ENCODE results near the gene TMEFF2. TPM values are rescaled to one million over a fixed set of nuclear protein-coding genes. Genes with fewer than 3 reads are reported as not detected.

Gene TMEFF2
- total and polyA plus RNA-seq, 2 experiments from 2014 or later, result 1.7 to 2.2 TPM

DNA sequence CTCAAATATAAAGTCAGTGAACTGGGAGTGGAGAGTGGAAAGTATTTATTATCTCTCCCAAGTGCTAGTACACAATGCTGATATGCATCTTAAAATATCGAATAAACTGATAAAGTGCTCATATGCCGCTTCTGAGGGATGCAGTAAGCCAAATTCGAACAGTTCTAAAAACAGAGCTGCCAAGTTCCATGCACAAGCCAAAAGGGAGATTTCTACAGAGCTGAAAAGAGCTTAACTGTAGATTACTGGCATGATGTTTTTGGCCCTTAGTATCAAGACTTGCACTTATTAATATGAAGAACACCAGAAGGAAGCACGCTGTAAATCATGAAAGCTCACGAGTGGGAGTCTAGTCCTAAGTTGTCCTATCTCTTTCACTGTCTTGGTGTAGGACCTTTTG is 7.9 kb downstream of the TMEFF2 start:
- H3K27me3 ChIP-seq (ENCODE audit: insufficient read depth), result peaks cover 11% of the 10 kb centered on the region
- H3K36me3 ChIP-seq (ENCODE audit: insufficient read depth), result no peaks in the 10 kb centered on the region
- H3K79me2 ChIP-seq (replicated peaks; ENCODE audit: insufficient read depth), result no peaks in the 10 kb centered on the region
- H3K27me3 Mint-ChIP-seq (ENCODE audit: insufficient read depth, low read depth, poor library complexity), result peaks cover 7% of the 10 kb centered on the region
- H3K27ac Mint-ChIP-seq, result no peak overlapping the region
- H4K20me1 ChIP-seq (replicated peaks; ENCODE audit: insufficient read depth), result no peaks in the 10 kb centered on the region
- H2AFZ ChIP-seq, result no peak overlapping the region
- no peak overlapping the region for H3K27ac ChIP-seq (ENCODE audit: low read depth)
- no peak overlapping the region for H3K4me3 Mint-ChIP-seq
- DNase-seq (ENCODE audit: low spot score) (no peak), ATAC-seq (no peak)
- no peaks in the 10 kb centered on the region for H3K36me3 Mint-ChIP-seq (ENCODE audit: low read depth)
- no peaks in the 10 kb centered on the region for H3K9me3 Mint-ChIP-seq
- no peaks in the 10 kb centered on the region for H3K4me1 ChIP-seq (ENCODE audit: insufficient read depth)
- TF ChIP-seq POLR2AphosphoS5 (IDR thresholded peaks at IDR 0.05; ENCODE audit: low read depth) (no peak), EZH2 (IDR thresholded peaks at IDR 0.05; ENCODE audit: low read depth, unreplicated experiment) (no peak)
- TF ChIP-seq, protein P1, sequence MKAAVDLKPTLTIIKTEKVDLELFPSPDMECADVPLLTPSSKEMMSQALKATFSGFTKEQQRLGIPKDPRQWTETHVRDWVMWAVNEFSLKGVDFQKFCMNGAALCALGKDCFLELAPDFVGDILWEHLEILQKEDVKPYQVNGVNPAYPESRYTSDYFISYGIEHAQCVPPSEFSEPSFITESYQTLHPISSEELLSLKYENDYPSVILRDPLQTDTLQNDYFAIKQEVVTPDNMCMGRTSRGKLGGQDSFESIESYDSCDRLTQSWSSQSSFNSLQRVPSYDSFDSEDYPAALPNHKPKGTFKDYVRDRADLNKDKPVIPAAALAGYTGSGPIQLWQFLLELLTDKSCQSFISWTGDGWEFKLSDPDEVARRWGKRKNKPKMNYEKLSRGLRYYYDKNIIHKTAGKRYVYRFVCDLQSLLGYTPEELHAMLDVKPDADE (IDR thresholded peaks at IDR 0.05), result no peak
- no peak overlapping the region for H3K4me2 ChIP-seq
- no peaks in the 10 kb centered on the region for H3K4me1 Mint-ChIP-seq
- no peaks in the 10 kb centered on the region for H3F3A ChIP-seq (replicated peaks; ENCODE audit: low read depth)
- H3K9me2 ChIP-seq (ENCODE audit: insufficient read depth), result no peaks in the 10 kb centered on the region
- H3K4me3 ChIP-seq, result no peak overlapping the region

DNA sequence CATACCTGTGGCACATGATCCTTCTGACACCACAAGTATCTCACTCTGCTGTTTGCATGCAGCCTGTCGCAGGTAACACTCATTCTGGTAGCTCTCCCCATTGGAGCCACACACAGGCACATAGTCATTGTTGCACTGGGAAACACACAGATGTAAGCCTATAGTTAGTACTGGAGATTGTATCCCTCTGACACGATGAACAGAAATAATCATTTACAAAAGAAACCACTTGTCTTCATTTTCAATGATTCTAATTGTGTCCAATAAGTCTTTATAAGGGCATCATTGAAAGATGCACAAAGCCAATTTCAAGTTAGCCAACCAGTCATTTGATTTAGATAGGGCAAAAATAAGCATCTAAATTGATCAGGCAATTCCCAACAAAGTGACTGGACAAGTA is 10.4 kb downstream of the TMEFF2 start:
- Mint-ChIP-seq H3K9me3 (no peaks in the 10 kb centered on the region), H3K27me3 (ENCODE audit: insufficient read depth, low read depth, poor library complexity) (no peaks in the 10 kb centered on the region), H3K4me3 (no peak overlapping the region), H3K27ac (no peak overlapping the region), H3K36me3 (ENCODE audit: low read depth) (no peaks in the 10 kb centered on the region), H3K4me1 (no peaks in the 10 kb centered on the region)
- no peaks in the 10 kb centered on the region for H3K27me3 ChIP-seq (ENCODE audit: insufficient read depth)
- H3K9me2 ChIP-seq (ENCODE audit: insufficient read depth), result no peaks in the 10 kb centered on the region
- no peak overlapping the region for H2AFZ ChIP-seq
- H3K4me3 ChIP-seq, result no peak overlapping the region
- H3F3A ChIP-seq (replicated peaks; ENCODE audit: low read depth), result no peaks in the 10 kb centered on the region
- ATAC-seq (no peak), DNase-seq (ENCODE audit: low spot score) (no peak)
- H3K4me2 ChIP-seq, result no peak overlapping the region
- no peaks in the 10 kb centered on the region for H3K4me1 ChIP-seq (ENCODE audit: insufficient read depth)
- H4K20me1 ChIP-seq (replicated peaks; ENCODE audit: insufficient read depth), result no peaks in the 10 kb centered on the region
- H3K27ac ChIP-seq (ENCODE audit: low read depth), result no peak overlapping the region
- no peaks in the 10 kb centered on the region for H3K36me3 ChIP-seq (ENCODE audit: insufficient read depth)
- H3K79me2 ChIP-seq (replicated peaks; ENCODE audit: insufficient read depth), result no peaks in the 10 kb centered on the region
- no peak for TF ChIP-seq EZH2 (IDR thresholded peaks at IDR 0.05; ENCODE audit: low read depth, unreplicated experiment)
- no peak for TF ChIP-seq POLR2AphosphoS5 (IDR thresholded peaks at IDR 0.05; ENCODE audit: low read depth)
- TF ChIP-seq ZNF331 (CRISPR knock-in tag; IDR thresholded peaks at IDR 0.05; ENCODE audit: low read depth), result no peak
- no peak for TF ChIP-seq CREB1 (CRISPR knock-in tag; IDR thresholded peaks at IDR 0.05; ENCODE audit: low read depth)
- TF ChIP-seq NANOG (IDR thresholded peaks at IDR 0.05; ENCODE audit: borderline replicate concordance), result no peak
- no peak for TF ChIP-seq STAT1 (IDR thresholded peaks at IDR 0.05; ENCODE audit: unreplicated experiment)
- TF ChIP-seq, protein P2, sequence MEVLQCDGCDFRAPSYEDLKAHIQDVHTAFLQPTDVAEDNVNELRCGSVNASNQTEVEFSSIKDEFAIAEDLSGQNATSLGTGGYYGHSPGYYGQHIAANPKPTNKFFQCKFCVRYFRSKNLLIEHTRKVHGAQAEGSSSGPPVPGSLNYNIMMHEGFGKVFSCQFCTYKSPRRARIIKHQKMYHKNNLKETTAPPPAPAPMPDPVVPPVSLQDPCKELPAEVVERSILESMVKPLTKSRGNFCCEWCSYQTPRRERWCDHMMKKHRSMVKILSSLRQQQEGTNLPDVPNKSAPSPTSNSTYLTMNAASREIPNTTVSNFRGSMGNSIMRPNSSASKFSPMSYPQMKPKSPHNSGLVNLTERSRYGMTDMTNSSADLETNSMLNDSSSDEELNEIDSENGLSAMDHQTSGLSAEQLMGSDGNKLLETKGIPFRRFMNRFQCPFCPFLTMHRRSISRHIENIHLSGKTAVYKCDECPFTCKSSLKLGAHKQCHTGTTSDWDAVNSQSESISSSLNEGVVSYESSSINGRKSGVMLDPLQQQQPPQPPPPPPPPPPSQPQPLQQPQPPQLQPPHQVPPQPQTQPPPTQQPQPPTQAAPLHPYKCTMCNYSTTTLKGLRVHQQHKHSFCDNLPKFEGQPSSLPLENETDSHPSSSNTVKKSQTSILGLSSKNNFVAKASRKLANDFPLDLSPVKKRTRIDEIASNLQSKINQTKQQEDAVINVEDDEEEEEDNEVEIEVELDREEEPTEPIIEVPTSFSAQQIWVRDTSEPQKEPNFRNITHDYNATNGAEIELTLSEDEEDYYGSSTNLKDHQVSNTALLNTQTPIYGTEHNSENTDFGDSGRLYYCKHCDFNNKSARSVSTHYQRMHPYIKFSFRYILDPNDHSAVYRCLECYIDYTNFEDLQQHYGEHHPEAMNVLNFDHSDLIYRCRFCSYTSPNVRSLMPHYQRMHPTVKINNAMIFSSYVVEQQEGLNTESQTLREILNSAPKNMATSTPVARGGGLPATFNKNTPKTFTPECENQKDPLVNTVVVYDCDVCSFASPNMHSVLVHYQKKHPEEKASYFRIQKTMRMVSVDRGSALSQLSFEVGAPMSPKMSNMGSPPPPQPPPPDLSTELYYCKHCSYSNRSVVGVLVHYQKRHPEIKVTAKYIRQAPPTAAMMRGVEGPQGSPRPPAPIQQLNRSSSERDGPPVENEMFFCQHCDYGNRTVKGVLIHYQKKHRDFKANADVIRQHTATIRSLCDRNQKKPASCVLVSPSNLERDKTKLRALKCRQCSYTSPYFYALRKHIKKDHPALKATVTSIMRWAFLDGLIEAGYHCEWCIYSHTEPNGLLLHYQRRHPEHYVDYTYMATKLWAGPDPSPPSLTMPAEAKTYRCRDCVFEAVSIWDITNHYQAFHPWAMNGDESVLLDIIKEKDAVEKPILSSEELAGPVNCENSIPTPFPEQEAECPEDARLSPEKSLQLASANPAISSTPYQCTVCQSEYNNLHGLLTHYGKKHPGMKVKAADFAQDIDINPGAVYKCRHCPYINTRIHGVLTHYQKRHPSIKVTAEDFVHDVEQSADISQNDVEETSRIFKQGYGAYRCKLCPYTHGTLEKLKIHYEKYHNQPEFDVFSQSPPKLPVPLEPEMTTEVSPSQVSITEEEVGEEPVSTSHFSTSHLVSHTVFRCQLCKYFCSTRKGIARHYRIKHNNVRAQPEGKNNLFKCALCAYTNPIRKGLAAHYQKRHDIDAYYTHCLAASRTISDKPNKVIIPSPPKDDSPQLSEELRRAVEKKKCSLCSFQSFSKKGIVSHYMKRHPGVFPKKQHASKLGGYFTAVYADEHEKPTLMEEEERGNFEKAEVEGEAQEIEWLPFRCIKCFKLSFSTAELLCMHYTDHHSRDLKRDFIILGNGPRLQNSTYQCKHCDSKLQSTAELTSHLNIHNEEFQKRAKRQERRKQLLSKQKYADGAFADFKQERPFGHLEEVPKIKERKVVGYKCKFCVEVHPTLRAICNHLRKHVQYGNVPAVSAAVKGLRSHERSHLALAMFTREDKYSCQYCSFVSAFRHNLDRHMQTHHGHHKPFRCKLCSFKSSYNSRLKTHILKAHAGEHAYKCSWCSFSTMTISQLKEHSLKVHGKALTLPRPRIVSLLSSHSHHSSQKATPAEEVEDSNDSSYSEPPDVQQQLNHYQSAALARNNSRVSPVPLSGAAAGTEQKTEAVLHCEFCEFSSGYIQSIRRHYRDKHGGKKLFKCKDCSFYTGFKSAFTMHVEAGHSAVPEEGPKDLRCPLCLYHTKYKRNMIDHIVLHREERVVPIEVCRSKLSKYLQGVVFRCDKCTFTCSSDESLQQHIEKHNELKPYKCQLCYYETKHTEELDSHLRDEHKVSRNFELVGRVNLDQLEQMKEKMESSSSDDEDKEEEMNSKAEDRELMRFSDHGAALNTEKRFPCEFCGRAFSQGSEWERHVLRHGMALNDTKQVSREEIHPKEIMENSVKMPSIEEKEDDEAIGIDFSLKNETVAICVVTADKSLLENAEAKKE (CRISPR knock-in tag; IDR thresholded peaks at IDR 0.05), result no peak
- TF ChIP-seq, protein P3, sequence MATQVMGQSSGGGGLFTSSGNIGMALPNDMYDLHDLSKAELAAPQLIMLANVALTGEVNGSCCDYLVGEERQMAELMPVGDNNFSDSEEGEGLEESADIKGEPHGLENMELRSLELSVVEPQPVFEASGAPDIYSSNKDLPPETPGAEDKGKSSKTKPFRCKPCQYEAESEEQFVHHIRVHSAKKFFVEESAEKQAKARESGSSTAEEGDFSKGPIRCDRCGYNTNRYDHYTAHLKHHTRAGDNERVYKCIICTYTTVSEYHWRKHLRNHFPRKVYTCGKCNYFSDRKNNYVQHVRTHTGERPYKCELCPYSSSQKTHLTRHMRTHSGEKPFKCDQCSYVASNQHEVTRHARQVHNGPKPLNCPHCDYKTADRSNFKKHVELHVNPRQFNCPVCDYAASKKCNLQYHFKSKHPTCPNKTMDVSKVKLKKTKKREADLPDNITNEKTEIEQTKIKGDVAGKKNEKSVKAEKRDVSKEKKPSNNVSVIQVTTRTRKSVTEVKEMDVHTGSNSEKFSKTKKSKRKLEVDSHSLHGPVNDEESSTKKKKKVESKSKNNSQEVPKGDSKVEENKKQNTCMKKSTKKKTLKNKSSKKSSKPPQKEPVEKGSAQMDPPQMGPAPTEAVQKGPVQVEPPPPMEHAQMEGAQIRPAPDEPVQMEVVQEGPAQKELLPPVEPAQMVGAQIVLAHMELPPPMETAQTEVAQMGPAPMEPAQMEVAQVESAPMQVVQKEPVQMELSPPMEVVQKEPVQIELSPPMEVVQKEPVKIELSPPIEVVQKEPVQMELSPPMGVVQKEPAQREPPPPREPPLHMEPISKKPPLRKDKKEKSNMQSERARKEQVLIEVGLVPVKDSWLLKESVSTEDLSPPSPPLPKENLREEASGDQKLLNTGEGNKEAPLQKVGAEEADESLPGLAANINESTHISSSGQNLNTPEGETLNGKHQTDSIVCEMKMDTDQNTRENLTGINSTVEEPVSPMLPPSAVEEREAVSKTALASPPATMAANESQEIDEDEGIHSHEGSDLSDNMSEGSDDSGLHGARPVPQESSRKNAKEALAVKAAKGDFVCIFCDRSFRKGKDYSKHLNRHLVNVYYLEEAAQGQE (IDR thresholded peaks at IDR 0.05; ENCODE audit: unreplicated experiment), result no peak
- TF ChIP-seq, protein P4, sequence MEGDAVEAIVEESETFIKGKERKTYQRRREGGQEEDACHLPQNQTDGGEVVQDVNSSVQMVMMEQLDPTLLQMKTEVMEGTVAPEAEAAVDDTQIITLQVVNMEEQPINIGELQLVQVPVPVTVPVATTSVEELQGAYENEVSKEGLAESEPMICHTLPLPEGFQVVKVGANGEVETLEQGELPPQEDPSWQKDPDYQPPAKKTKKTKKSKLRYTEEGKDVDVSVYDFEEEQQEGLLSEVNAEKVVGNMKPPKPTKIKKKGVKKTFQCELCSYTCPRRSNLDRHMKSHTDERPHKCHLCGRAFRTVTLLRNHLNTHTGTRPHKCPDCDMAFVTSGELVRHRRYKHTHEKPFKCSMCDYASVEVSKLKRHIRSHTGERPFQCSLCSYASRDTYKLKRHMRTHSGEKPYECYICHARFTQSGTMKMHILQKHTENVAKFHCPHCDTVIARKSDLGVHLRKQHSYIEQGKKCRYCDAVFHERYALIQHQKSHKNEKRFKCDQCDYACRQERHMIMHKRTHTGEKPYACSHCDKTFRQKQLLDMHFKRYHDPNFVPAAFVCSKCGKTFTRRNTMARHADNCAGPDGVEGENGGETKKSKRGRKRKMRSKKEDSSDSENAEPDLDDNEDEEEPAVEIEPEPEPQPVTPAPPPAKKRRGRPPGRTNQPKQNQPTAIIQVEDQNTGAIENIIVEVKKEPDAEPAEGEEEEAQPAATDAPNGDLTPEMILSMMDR (conservative IDR thresholded peaks at IDR 0.05; ENCODE audit: low read depth in 2 of 2), result no peak
